ENCODE measurements around the gene WDFY4.

GRCh38 chr10:48938281-48938680 lies 253.6 kb downstream of the WDFY4 start:
- TF ChIP-seq CTCF (conservative IDR thresholded peaks at IDR 0.05 in 1 of 2, IDR thresholded peaks at IDR 0.05 in 1 of 2; ENCODE audit: low read depth in 1 of 2, low read length in 2 of 2) = no peak
- TF ChIP-seq EZH2 (IDR thresholded peaks at IDR 0.05; ENCODE audit: low read length, missing control alignments) = no peak
